ENCODE data around the gene CCDC12.

CCDC12 gene

GRCh38 chr3:46976326-46977190 is at the start of gene CCDC12:
Gene CCDC12, minus strand, starts transcription at chr3:46976745. Its CDS starts 13 bp downstream, at chr3:46976732.
- DNase-seq = peak; percentile 85

- no peak for DNase-seq
Observed at GRCh38 chr3:47024932-47025331, 48.4 kb upstream of the CCDC12 start.

- DNase-seq = no peak
Observed at GRCh38 chr3:47022641-47023071, 46.1 kb upstream of the CCDC12 start.

GRCh38 chr3:47020311-47020710 is 43.8 kb upstream of the CCDC12 start:
- no peak for DNase-seq

GRCh38 chr3:47019201-47019600 is 42.7 kb upstream of the CCDC12 start:
- no peak for DNase-seq

GRCh38 chr3:47018269-47018611 is 41.7 kb upstream of the CCDC12 start:
- DNase-seq = no peak

- no peak for DNase-seq
Observed at GRCh38 chr3:47017504-47018268, 41.1 kb upstream of the CCDC12 start.

- DNase-seq = no peak
Observed at GRCh38 chr3:47016934-47017435, 40.4 kb upstream of the CCDC12 start.

GRCh38 chr3:47016086-47016933 is 39.8 kb upstream of the CCDC12 start:
- no peak for DNase-seq

GRCh38 chr3:47015151-47015550 is 38.6 kb upstream of the CCDC12 start:
- no peak for DNase-seq

GRCh38 chr3:47014036-47014435 is 37.5 kb upstream of the CCDC12 start:
- DNase-seq = no peak

GRCh38 chr3:47013231-47013630 is 36.7 kb upstream of the CCDC12 start:
- no peak for DNase-seq

- no peak for DNase-seq
Observed at GRCh38 chr3:47012342-47013230, 36.0 kb upstream of the CCDC12 start.

- no peak for DNase-seq
Observed at GRCh38 chr3:47011371-47011770, 34.8 kb upstream of the CCDC12 start.

GRCh38 chr3:47010910-47011309 is 34.4 kb upstream of the CCDC12 start:
- no peak for DNase-seq

- no peak for DNase-seq
Observed at GRCh38 chr3:47010111-47010712, 33.7 kb upstream of the CCDC12 start.

- DNase-seq = peak; percentile 54
Observed at GRCh38 chr3:47009225-47010110, 32.9 kb upstream of the CCDC12 start.

GRCh38 chr3:47008851-47009224 is 32.3 kb upstream of the CCDC12 start:
- DNase-seq = no peak

- no peak for DNase-seq
Observed at GRCh38 chr3:47008234-47008796, 31.8 kb upstream of the CCDC12 start.
